SK-N-SH (cell line): Measurements from ENCODE around the gene RYR3. TPM values are rescaled to one million over a fixed set of nuclear protein-coding genes. Genes with fewer than 3 reads are reported as not detected.

ENCODE experiments used
- CTCF ChIA-PET: fragments of 300-600, 350-600 bp; formaldehyde crosslinking; extraction: SDS; loops from one replicate; lab custom pipeline; 2021; lab: Yijun Ruan, JAX
- POLR2A ChIA-PET: fragments of 350-600 bp; sonication (Branson Sonifier 250); formaldehyde crosslinking; extraction: SDS; loops from one replicate; lab custom pipeline; 2020; ENCODE audit warnings: antibody characterized with exemption, inconsistent platforms; lab: Yijun Ruan, JAX
- DNase-seq: peaks from one replicate; pipeline ENCODE4 v3.0.0; 2012
- H2AFZ ChIP-seq: fragments of 200-600 bp; sonication (generic); 2 replicates; pipeline ENCODE4 v1.8.1; 2016; ENCODE audit warnings: antibody characterized with exemption, mild to moderate bottlenecking, low read depth
- H3F3A ChIP-seq: fragments of 200-600 bp; sonication (generic); replicated peaks from 2 replicates; pipeline ENCODE3; 2016; ENCODE audit warnings: antibody characterized with exemption, mild to moderate bottlenecking; ENCODE audit not compliant: insufficient read depth
- H3K27ac ChIP-seq, 2 experiments: fragments of 200-500 bp in 1 of 2; fragments of 200-600 bp in 1 of 2; sonication (Bioruptor generic) in 1 of 2; sonication (generic), shearing (Covaris generic) in 1 of 2; 2 replicates each; pipeline versions ENCODE4 v1.5.1 to v1.6.1; 2014 to 2016; ENCODE audit warnings: low read depth in 2 of 2, inconsistent platforms in 1 of 2, low read length in 1 of 2, mild to moderate bottlenecking in 1 of 2, mixed read lengths in 1 of 2
- H3K27me3 ChIP-seq: fragments of 200-600 bp; sonication (generic), shearing (Covaris generic); 2 replicates; pipeline ENCODE4 v1.6.1; 2016; ENCODE audit warnings: mixed run types; ENCODE audit not compliant: insufficient read depth
- H3K36me3 ChIP-seq, 2 experiments: fragments of 200-500 bp in 1 of 2; fragments of 200-600 bp in 1 of 2; sonication (Bioruptor generic) in 1 of 2; sonication (generic) in 1 of 2; replicated peaks in 1 of 2; 2 replicates each; pipeline versions ENCODE3 to v1.5.1; 2014 to 2016; ENCODE audit warnings: low read length in 1 of 2, mild to moderate bottlenecking in 1 of 2; ENCODE audit not compliant: insufficient read depth in 2 of 2, control insufficient read depth in 1 of 2
- H3K4me1 ChIP-seq, 2 experiments: fragments of 200-500 bp in 1 of 2; fragments of 200-600 bp in 1 of 2; sonication (Bioruptor generic) in 1 of 2; sonication (generic), shearing (Covaris generic) in 1 of 2; 2 replicates each; pipeline versions ENCODE4 v1.5.1 to v1.6.1; 2014 to 2016; ENCODE audit warnings: low read depth in 1 of 2, low read length in 1 of 2, mixed run types in 1 of 2; ENCODE audit not compliant: insufficient read depth in 2 of 2, control insufficient read depth in 1 of 2
- H3K4me2 ChIP-seq: fragments of 200-600 bp; sonication (generic), shearing (Covaris generic); 2 replicates; pipeline ENCODE4 v1.6.1; 2017; ENCODE audit warnings: mixed run types
- H3K4me3 ChIP-seq, 2 experiments: fragments of 200-500 bp in 1 of 2; fragments of 200-600 bp in 1 of 2; sonication (Bioruptor generic) in 1 of 2; sonication (generic), shearing (Covaris generic) in 1 of 2; 2 replicates each; pipeline versions ENCODE4 v1.5.1 to v1.8.1; 2014 to 2016; ENCODE audit warnings: low read depth in 2 of 2, inconsistent platforms in 1 of 2, low read length in 1 of 2, mild to moderate bottlenecking in 1 of 2, mixed read lengths in 1 of 2, moderate library complexity in 1 of 2
- H3K79me2 ChIP-seq: fragments of 200-600 bp; sonication (generic); 2 replicates; pipeline ENCODE4 v1.8.1; 2017; ENCODE audit warnings: mild to moderate bottlenecking; ENCODE audit not compliant: insufficient read depth
- H3K9ac ChIP-seq: fragments of 200-600 bp; sonication (generic); 2 replicates; pipeline ENCODE4 v1.6.1; 2017; ENCODE audit warnings: mixed run types
- H3K9me2 ChIP-seq: fragments of 200-600 bp; sonication (generic); 2 replicates; pipeline ENCODE4 v1.6.1; 2017; ENCODE audit warnings: mixed run types
- H3K9me3 ChIP-seq: fragments of 200-600 bp; sonication (generic); 2 replicates; pipeline ENCODE4 v1.6.1; 2017; ENCODE audit warnings: mixed run types, mild to moderate bottlenecking, moderate library complexity
- H4K20me1 ChIP-seq: fragments of 200-600 bp; sonication (generic); 2 replicates; pipeline ENCODE4 v1.6.1; 2017; ENCODE audit warnings: mild to moderate bottlenecking, mixed run types; ENCODE audit not compliant: insufficient read depth
- EZH2phosphoT487 ChIP-seq: fragments of 200-600 bp; sonication (generic); IDR thresholded peaks from 2 replicates; pipeline ENCODE4 v1.6.1; 2017; ENCODE audit warnings: low read depth, mixed run types, mild to moderate bottlenecking, antibody characterized with exemption, moderate library complexity, borderline replicate concordance
- NFIC ChIP-seq: IDR thresholded peaks from 2 replicates; pipeline ENCODE4 v1.4.0; 2012; ENCODE audit warnings: borderline replicate concordance
- POLR2AphosphoS5 ChIP-seq: IDR thresholded peaks from 2 replicates; pipeline ENCODE4 v1.6.1; 2012; ENCODE audit warnings: low read depth, low read length
- RAD21 ChIP-seq: IDR thresholded peaks from 2 replicates; pipeline ENCODE4 v1.6.1; 2012; ENCODE audit warnings: mild to moderate bottlenecking, low read length
- RCOR1 ChIP-seq: fragments of 150-350 bp; IDR thresholded peaks from 2 replicates; pipeline ENCODE4 v1.6.1; 2017; ENCODE audit warnings: antibody characterized with exemption, low read length
- SIN3A ChIP-seq: IDR thresholded peaks from 2 replicates; pipeline ENCODE4 v1.6.1; 2012; ENCODE audit warnings: low read depth, mild to moderate bottlenecking, low read length, moderate library complexity, borderline replicate concordance
- TAF1 ChIP-seq: IDR thresholded peaks from 2 replicates; pipeline ENCODE4 v1.6.1; 2012; ENCODE audit warnings: low read depth, mild to moderate bottlenecking, low read length, moderate library complexity, borderline replicate concordance
- WGBS: methylation state at CpG from one replicate; pipeline ENCODE4 v1.1.6; 2017; ENCODE audit warnings: low lambda C conversion rate; 5-methylcytosine and 5-hydroxymethylcytosine counted together
- polyA plus RNA-seq, 3 experiments: library from polyadenylated mRNA; depleted of rRNA; stranded (reverse); fragments of >200 nt; gene quantifications; 2 replicates each; pipeline ENCODE4 v1.2.3, GENCODE V29; 2012
- TF ChIP-seq, protein P1 (sequence below): fragments of 150-350 bp; IDR thresholded peaks from 2 replicates; pipeline ENCODE4 v1.6.1; 2017; ENCODE audit warnings: antibody characterized with exemption, low read length, low read depth, borderline replicate concordance
- TF ChIP-seq, protein P2 (sequence below): IDR thresholded peaks from 2 replicates; pipeline ENCODE4; 2012
- TF ChIP-seq, protein P3 (sequence below): fragments of 150-350 bp; IDR thresholded peaks from 2 replicates; pipeline ENCODE4 v1.6.1; 2016; ENCODE audit warnings: mild to moderate bottlenecking, low read depth, low read length

Gene RYR3
- polyA plus RNA-seq, 1 of the 3 experiments (the other 2 are of a cell fraction) = 0.02 TPM

DNA sequence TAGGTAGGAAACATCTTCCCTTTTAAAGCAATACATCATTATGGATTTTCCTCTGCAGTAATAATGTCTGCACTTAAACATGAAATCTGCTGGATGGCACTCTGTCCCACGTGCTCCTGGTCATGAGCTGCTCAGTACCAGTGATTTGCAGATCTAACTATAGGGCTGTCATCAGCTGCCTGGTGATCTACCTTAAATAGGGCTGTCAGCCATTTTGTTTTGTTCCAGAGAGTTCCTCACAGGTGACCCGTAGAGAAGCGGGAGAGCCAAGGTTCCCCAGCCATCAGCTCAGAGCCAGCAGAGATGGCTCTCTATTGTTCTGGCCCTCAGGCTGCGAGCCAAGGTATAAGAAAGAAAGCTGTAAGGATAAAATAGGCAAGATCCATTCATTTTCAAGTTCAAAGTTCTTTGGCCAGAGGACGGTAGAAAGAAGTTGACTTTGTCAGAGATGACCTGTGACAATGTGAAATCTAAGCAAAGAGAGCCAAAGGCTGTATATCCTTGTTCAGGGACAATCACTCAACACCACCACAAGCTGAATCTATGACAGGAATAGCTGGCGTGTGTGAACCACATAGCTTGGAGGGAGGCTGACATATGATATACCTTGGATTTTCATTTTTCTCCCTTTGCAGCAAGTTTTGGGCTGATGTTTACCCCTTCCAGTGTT is 156.5 kb downstream of the RYR3 start:
- Histone ChIP-seq H3K27ac (no peak overlapping the region), H3K4me2 (no peak overlapping the region), H4K20me1 (no peaks in the 10 kb centered on the region), H3K9ac (no peak overlapping the region), H3K36me3 (no peaks in the 10 kb centered on the region), H3K79me2 (no peaks in the 10 kb centered on the region), H2AFZ (no peak overlapping the region), H3K27me3 (no peaks in the 10 kb centered on the region), H3K4me3 (no peak overlapping the region), H3K9me2 (no peaks in the 10 kb centered on the region), H3K9me3 (no peaks in the 10 kb centered on the region), H3F3A (no peaks in the 10 kb centered on the region), H3K4me1 (peaks cover 0 to 4% of the 10 kb centered on the region in 2 experiments; a peak in 1 of 4 replicates)
- CTCF ChIA-PET = interaction anchor here (1.0 kb wide), 1 partner anchor 10 kb away, joined by 3 read pairs; no protein-coding TSS in a partner anchor
- WGBS = 53% methylated on average over 6 of the region's 6 CpGs
- POLR2A ChIA-PET = no interaction called here
- TF ChIP-seq POLR2AphosphoS5 (no peak), NFIC (no peak), EZH2phosphoT487 (no peak), RCOR1 (no peak), RAD21 (no peak), TAF1 (no peak)
- TF ChIP-seq, protein P1, sequence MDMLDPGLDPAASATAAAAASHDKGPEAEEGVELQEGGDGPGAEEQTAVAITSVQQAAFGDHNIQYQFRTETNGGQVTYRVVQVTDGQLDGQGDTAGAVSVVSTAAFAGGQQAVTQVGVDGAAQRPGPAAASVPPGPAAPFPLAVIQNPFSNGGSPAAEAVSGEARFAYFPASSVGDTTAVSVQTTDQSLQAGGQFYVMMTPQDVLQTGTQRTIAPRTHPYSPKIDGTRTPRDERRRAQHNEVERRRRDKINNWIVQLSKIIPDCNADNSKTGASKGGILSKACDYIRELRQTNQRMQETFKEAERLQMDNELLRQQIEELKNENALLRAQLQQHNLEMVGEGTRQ = no peak
- TF ChIP-seq, protein P2, sequence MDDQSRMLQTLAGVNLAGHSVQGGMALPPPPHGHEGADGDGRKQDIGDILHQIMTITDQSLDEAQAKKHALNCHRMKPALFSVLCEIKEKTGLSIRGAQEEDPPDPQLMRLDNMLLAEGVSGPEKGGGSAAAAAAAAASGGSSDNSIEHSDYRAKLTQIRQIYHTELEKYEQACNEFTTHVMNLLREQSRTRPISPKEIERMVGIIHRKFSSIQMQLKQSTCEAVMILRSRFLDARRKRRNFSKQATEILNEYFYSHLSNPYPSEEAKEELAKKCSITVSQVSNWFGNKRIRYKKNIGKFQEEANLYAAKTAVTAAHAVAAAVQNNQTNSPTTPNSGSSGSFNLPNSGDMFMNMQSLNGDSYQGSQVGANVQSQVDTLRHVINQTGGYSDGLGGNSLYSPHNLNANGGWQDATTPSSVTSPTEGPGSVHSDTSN = no peak
- no peak for DNase-seq

DNA sequence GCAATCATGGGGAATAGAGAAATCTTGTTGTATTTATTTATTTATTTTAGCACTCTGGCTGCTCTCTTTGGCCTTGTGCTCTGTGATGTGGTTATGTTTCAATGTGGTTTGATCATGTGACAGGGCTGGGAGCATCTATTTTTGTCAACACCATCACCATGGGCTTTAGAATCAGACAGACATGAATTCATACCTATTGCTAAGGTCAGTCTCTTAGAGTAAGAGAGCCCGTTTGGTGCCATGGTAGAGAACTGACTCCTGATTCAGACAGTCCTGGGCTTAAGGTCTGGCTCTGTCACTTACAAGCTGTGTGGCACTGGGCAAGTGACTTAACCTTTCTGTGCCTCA is 157.0 kb downstream of the RYR3 start:
- no peaks in the 10 kb centered on the region for H4K20me1 ChIP-seq
- H3K4me3 ChIP-seq = no peak overlapping the region
- H3K36me3 ChIP-seq = no peaks in the 10 kb centered on the region
- no peak overlapping the region for H3K27ac ChIP-seq
- WGBS = 21% methylated on average over 1 of the region's 1 CpG
- no peak overlapping the region for H3K9ac ChIP-seq
- peaks cover 0 to 4% of the 10 kb centered on the region in 2 experiments; a peak in 1 of 4 replicates for H3K4me1 ChIP-seq
- no peak for DNase-seq
- H3K79me2 ChIP-seq = no peaks in the 10 kb centered on the region
- H3K4me2 ChIP-seq = no peak overlapping the region
- no peaks in the 10 kb centered on the region for H3F3A ChIP-seq
- TF ChIP-seq RCOR1 (no peak), TAF1 (no peak), EZH2phosphoT487 (no peak), SIN3A (no peak)
- TF ChIP-seq, protein P3, sequence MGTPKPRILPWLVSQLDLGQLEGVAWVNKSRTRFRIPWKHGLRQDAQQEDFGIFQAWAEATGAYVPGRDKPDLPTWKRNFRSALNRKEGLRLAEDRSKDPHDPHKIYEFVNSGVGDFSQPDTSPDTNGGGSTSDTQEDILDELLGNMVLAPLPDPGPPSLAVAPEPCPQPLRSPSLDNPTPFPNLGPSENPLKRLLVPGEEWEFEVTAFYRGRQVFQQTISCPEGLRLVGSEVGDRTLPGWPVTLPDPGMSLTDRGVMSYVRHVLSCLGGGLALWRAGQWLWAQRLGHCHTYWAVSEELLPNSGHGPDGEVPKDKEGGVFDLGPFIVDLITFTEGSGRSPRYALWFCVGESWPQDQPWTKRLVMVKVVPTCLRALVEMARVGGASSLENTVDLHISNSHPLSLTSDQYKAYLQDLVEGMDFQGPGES = no peak
- TF ChIP-seq, protein P1 = no peak
- ChIA-PET CTCF (interaction anchor here (1.0 kb wide), 1 partner anchor 11 kb away, joined by 3 read pairs; no protein-coding TSS in a partner anchor), POLR2A (no interaction called here)
- H2AFZ ChIP-seq = no peak overlapping the region
- no peaks in the 10 kb centered on the region for H3K27me3 ChIP-seq
- H3K9me3 ChIP-seq = no peaks in the 10 kb centered on the region
- H3K9me2 ChIP-seq = no peaks in the 10 kb centered on the region
